GM12873 (cell line): ENCODE results near the gene KLK13.

Source experiments
- TF ChIP-seq, protein P1 (sequence below): IDR thresholded peaks from 2 replicates; pipeline ENCODE4 v1.5.1; 2012; ENCODE audit warnings: low read depth, mild to moderate bottlenecking, moderate library complexity, low read length, control low read depth; ENCODE audit not compliant: insufficient read depth; ENCODE audit errors: missing control alignments

Gene KLK13

DNA sequence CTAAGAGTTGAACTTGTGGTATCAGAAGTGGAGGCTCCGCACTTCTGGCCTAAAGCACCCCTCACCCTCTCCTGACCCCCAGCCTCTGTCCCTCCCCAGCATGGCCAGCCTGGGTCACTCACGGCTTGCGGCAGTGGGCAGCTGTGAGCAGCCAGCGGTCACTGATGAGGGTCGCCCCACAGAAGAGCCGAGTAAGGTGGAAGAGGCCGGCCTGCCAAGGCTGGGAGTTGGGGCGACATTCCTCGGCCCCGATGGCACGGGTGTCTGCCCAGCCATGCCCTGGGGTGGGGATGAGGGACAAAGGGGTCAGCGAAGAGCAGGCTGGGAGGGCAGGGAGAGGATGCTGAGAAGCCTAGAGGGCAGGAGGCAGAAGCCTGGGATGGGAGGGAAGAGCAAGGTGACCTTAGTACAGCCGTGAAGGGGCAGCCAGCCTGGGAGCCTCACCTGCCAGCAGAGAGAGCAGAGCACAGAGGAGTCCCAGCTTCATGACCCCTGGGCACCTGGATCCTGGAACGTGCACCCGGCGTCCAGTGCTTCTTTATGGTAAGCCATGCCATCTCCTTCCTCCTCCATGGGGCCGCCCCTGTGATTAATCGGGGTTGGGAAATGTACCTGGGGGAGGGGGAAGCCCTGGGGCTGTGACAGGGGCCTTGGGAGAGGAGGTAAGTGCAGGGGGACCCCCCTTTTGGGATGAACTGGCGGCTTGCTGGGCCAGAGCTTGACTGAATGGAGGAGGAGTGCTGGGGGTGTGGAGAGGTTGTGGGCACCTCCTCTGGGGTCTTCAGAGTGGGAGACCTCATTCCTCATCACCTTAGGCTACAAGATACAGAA, 55.6 kb downstream of the KLK13 start:
- TF ChIP-seq, protein P1, sequence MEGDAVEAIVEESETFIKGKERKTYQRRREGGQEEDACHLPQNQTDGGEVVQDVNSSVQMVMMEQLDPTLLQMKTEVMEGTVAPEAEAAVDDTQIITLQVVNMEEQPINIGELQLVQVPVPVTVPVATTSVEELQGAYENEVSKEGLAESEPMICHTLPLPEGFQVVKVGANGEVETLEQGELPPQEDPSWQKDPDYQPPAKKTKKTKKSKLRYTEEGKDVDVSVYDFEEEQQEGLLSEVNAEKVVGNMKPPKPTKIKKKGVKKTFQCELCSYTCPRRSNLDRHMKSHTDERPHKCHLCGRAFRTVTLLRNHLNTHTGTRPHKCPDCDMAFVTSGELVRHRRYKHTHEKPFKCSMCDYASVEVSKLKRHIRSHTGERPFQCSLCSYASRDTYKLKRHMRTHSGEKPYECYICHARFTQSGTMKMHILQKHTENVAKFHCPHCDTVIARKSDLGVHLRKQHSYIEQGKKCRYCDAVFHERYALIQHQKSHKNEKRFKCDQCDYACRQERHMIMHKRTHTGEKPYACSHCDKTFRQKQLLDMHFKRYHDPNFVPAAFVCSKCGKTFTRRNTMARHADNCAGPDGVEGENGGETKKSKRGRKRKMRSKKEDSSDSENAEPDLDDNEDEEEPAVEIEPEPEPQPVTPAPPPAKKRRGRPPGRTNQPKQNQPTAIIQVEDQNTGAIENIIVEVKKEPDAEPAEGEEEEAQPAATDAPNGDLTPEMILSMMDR, result no peak

GRCh38 chr19:51007488-51007887, 57.4 kb downstream of the KLK13 start:
- TF ChIP-seq, protein P1, result no peak

DNA sequence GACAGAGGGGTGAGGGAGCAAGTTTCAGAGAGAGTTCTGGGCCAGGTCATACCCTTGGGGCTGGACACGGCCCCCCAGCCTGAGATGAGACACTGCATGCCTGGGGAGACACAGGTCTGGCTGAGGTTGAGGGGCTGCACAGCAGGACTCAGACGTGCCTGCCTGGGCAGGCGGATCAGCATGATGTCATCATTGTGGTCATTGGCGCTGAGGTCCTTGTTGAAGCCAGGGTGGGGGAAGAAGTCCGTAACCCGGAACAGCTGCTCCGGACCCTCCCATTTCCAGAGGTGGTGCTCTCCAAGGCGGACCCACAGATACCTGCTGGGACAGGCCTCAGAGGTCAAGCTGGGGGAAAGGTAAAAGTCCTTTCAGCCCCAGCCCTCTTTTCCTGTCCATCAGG, 58.5 kb downstream of the KLK13 start:
- TF ChIP-seq, protein P1, result no peak
